OCI-LY3 (cell line): Measurements from ENCODE around the gene OR52N4.

Experiments used
- H2AFZ ChIP-seq: fragments of 200-600, 300-600 bp; shearing (Covaris generic); 2 replicates; pipeline ENCODE4 v1.6.0; 2014; ENCODE audit warnings: antibody characterized with exemption, low read depth, low read length
- H3K27ac ChIP-seq: fragments of 200-600, 300-600 bp; sonication (generic); 2 replicates; pipeline ENCODE4 v1.5.1; 2014; ENCODE audit warnings: mild to moderate bottlenecking, low read length, moderate library complexity, mixed read lengths
- H3K27me3 ChIP-seq: fragments of 200-600, 300-600 bp; sonication (generic); 2 replicates; pipeline ENCODE4 v1.6.1; 2014; ENCODE audit warnings: low read depth, low read length, mixed read lengths
- H3K36me3 ChIP-seq: fragments of 200-600, 300-600 bp; sonication (generic); replicated peaks from 2 replicates; pipeline ENCODE3; 2014; ENCODE audit warnings: low read depth, low read length, mixed read lengths
- H3K4me1 ChIP-seq: fragments of 300-600, 200-600 bp; sonication (generic); 2 replicates; pipeline ENCODE4 v1.6.1; 2014; ENCODE audit warnings: low read length, mixed read lengths
- H3K4me2 ChIP-seq: fragments of 200-600, 300-600 bp; sonication (generic); 2 replicates; pipeline ENCODE4 v1.6.1; 2014; ENCODE audit warnings: low read length, mixed read lengths
- H3K4me3 ChIP-seq: fragments of 300-600, 200-600 bp; sonication (generic); 2 replicates; pipeline ENCODE4 v1.5.1; 2014; ENCODE audit warnings: antibody characterized with exemption, mild to moderate bottlenecking, low read length, moderate library complexity
- H3K79me2 ChIP-seq: fragments of 300-600, 200-600 bp; shearing (Covaris generic); 2 replicates; pipeline ENCODE4 v1.6.1; 2014; ENCODE audit warnings: mild to moderate bottlenecking, low read length, mixed read lengths
- H3K9ac ChIP-seq: fragments of 300-600, 200-600 bp; shearing (Covaris generic); 2 replicates; pipeline ENCODE4 v1.6.0; 2014; ENCODE audit warnings: mild to moderate bottlenecking, low read length, moderate library complexity
- H3K9me3 ChIP-seq: fragments of 200-600, 300-600 bp; shearing (Covaris generic); 2 replicates; pipeline ENCODE4 v1.6.1; 2014; ENCODE audit warnings: low read length, mixed read lengths; ENCODE audit not compliant: insufficient read depth
- H4K20me1 ChIP-seq: fragments of 200-600, 300-600 bp; sonication (generic); 2 replicates; pipeline ENCODE4 v1.6.1; 2016; ENCODE audit warnings: low read length, mixed read lengths; ENCODE audit not compliant: insufficient read depth
- EZH2phosphoT487 ChIP-seq: fragments of 200-600 bp; shearing (Covaris generic); IDR thresholded peaks from 2 replicates; pipeline ENCODE4 v1.6.1; 2018; ENCODE audit warnings: antibody characterized with exemption, mixed run types, low read depth
- TF ChIP-seq, protein P1 (sequence below): fragments of 200-600, 300-600 bp; sonication (generic); IDR thresholded peaks from 2 replicates; pipeline ENCODE4 v1.5.1; 2014; ENCODE audit warnings: antibody characterized with exemption, low read length, low read depth

Gene OR52N4

DNA sequence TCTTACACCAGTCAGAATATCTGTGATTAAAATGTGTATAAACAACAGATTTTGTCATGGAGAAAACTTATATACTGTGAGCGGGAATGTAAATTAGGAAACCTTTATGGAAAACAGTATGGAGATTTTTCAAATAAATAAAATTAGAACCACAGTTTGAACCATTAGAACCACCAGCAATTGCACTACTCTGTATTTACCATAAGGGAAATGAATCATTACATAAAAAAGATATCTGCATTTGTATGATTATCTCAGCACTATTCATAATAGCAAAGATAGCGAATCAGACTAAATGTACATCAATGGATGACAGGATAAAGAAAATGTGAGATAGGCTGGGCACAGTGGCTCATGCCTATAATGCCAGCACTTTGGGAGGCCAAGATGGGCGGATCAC, 7.4 kb upstream of the OR52N4 start:
- no peaks in the 10 kb centered on the region for H4K20me1 ChIP-seq
- H3K27me3 ChIP-seq: 0 out of 2 replicates have a peak, but pooled peaks cover 3% of the 10 kb centered on the region
- H3K27ac ChIP-seq: no peak overlapping the region
- H3K4me2 ChIP-seq: no peak overlapping the region
- no peak for TF ChIP-seq EZH2phosphoT487
- TF ChIP-seq, protein P1, sequence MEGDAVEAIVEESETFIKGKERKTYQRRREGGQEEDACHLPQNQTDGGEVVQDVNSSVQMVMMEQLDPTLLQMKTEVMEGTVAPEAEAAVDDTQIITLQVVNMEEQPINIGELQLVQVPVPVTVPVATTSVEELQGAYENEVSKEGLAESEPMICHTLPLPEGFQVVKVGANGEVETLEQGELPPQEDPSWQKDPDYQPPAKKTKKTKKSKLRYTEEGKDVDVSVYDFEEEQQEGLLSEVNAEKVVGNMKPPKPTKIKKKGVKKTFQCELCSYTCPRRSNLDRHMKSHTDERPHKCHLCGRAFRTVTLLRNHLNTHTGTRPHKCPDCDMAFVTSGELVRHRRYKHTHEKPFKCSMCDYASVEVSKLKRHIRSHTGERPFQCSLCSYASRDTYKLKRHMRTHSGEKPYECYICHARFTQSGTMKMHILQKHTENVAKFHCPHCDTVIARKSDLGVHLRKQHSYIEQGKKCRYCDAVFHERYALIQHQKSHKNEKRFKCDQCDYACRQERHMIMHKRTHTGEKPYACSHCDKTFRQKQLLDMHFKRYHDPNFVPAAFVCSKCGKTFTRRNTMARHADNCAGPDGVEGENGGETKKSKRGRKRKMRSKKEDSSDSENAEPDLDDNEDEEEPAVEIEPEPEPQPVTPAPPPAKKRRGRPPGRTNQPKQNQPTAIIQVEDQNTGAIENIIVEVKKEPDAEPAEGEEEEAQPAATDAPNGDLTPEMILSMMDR: no peak
- no peaks in the 10 kb centered on the region for H3K4me1 ChIP-seq
- no peaks in the 10 kb centered on the region for H3K9me3 ChIP-seq
- H3K4me3 ChIP-seq: no peak overlapping the region
- H3K79me2 ChIP-seq: no peaks in the 10 kb centered on the region
- H3K9ac ChIP-seq: no peak overlapping the region
- no peak overlapping the region for H2AFZ ChIP-seq
- no peaks in the 10 kb centered on the region for H3K36me3 ChIP-seq

DNA sequence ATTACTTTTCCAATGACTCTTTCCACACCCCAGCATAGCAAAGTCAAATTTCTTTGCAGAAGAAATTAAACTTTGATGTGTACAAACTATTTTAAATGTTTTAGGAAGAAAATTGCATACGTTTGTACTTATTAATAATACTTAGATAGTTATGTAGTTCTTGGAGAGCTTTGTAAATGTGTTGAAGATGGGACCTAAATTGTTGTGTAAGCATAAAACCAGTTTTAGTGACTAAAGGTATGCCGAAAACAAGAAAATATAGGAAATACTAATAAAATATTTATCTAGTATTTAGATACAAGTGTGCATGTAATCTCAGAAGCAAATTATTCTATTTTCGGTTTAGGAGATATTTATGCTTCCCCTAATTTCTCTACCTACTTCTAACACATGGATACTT, 4.2 kb upstream of the OR52N4 start:
- TF ChIP-seq, protein P1: no peak
- no peak for TF ChIP-seq EZH2phosphoT487
- Histone ChIP-seq H4K20me1 (no peaks in the 10 kb centered on the region), H3K4me1 (no peaks in the 10 kb centered on the region), H3K4me2 (no peak overlapping the region), H3K79me2 (no peaks in the 10 kb centered on the region), H3K9ac (no peak overlapping the region), H3K27ac (no peak overlapping the region), H2AFZ (no peak overlapping the region), H3K9me3 (no peaks in the 10 kb centered on the region), H3K27me3 (no peaks in the 10 kb centered on the region), H3K36me3 (no peaks in the 10 kb centered on the region), H3K4me3 (no peak overlapping the region)

DNA sequence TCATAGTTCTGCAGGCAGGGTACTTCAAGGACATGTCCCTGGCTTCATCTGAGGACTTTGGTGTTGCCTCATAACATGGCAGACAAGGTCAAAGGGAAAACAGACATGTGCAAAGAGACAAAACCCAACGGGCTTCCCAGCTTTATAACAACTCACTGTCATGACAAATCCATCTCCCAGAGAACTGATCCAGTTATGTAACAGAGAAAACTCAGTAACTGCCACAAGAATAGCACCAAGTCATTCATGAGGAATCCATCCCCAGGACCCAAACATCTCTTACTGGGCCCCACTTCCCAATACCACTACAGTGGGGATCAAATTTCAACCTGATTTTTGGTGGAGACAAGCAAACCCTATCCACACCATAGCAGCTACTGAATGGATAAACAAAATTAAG, 13.0 kb downstream of the OR52N4 start:
- H3K4me3 ChIP-seq: no peak overlapping the region
- no peak overlapping the region for H2AFZ ChIP-seq
- no peak overlapping the region for H3K9ac ChIP-seq
- no peaks in the 10 kb centered on the region for H3K36me3 ChIP-seq
- no peak overlapping the region for H3K4me2 ChIP-seq
- no peaks in the 10 kb centered on the region for H3K79me2 ChIP-seq
- H3K27ac ChIP-seq: no peak overlapping the region
- no peaks in the 10 kb centered on the region for H3K9me3 ChIP-seq
- TF ChIP-seq EZH2phosphoT487: no peak
- TF ChIP-seq, protein P1: no peak
- no peaks in the 10 kb centered on the region for H4K20me1 ChIP-seq
- no peaks in the 10 kb centered on the region for H3K27me3 ChIP-seq
- no peaks in the 10 kb centered on the region for H3K4me1 ChIP-seq

DNA sequence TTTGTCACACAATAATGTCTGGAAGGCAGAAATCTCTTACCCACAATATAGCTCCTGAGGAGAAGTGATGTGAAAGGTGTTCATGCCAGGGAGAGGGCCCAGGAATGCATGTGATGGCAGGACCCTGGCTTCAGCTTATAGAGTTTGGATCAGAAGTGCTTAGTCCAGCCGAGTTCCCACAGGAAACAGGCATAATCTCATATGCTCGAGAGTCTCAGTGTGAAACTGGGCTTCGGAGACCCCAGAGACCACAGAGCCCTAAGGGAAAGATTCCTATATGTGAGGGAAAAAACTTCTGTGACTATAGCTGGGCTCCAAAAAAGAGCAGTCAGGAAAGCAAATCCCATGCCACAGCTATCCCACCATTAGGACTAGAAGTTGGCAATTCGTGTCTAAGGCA, 29.2 kb downstream of the OR52N4 start, which contains the start of gene OR52N5:
OR52N5 (minus strand) TSS at position 101 of the 400 bp plus-strand sequence. CDS start 4,721 bp downstream, outside the sequence.
- TF ChIP-seq EZH2phosphoT487: no peak
- TF ChIP-seq, protein P1: no peak
- Histone ChIP-seq H3K79me2 (no peaks in the 10 kb centered on the region), H3K27me3 (no peaks in the 10 kb centered on the region)

More for the DNA sequence above, 29.2 kb downstream of the OR52N4 start, which contains the start of gene OR52N5:
- H3K9me3 ChIP-seq: no peaks in the 10 kb centered on the region
- H3K36me3 ChIP-seq: no peaks in the 10 kb centered on the region
- H3K4me3 ChIP-seq: no peak within 1 kb of the TSS
- no peak within 1 kb of the TSS for H3K9ac ChIP-seq
- no peak within 1 kb of the TSS for H3K4me2 ChIP-seq
- no peak within 1 kb of the TSS for H3K27ac ChIP-seq
- H2AFZ ChIP-seq: no peak within 1 kb of the TSS
- no peaks in the 10 kb centered on the region for H3K4me1 ChIP-seq
- no peaks in the 10 kb centered on the region for H4K20me1 ChIP-seq
